HL-60 (cell line): ENCODE results near the gene CACNA1D.

Source experiments
- TF ChIP-seq, protein P1 (sequence below): IDR thresholded peaks from 2 replicates; pipeline ENCODE4 v1.6.1; 2012; ENCODE audit warnings: low read depth; ENCODE audit not compliant: insufficient replicate concordance
- TF ChIP-seq, protein P2 (sequence below): IDR thresholded peaks from one replicate; pipeline ENCODE4 v1.5.1; 2011; ENCODE audit warnings: low read length, control low read depth, inconsistent platforms; ENCODE audit not compliant: insufficient read depth

- TF ChIP-seq, protein P1, sequence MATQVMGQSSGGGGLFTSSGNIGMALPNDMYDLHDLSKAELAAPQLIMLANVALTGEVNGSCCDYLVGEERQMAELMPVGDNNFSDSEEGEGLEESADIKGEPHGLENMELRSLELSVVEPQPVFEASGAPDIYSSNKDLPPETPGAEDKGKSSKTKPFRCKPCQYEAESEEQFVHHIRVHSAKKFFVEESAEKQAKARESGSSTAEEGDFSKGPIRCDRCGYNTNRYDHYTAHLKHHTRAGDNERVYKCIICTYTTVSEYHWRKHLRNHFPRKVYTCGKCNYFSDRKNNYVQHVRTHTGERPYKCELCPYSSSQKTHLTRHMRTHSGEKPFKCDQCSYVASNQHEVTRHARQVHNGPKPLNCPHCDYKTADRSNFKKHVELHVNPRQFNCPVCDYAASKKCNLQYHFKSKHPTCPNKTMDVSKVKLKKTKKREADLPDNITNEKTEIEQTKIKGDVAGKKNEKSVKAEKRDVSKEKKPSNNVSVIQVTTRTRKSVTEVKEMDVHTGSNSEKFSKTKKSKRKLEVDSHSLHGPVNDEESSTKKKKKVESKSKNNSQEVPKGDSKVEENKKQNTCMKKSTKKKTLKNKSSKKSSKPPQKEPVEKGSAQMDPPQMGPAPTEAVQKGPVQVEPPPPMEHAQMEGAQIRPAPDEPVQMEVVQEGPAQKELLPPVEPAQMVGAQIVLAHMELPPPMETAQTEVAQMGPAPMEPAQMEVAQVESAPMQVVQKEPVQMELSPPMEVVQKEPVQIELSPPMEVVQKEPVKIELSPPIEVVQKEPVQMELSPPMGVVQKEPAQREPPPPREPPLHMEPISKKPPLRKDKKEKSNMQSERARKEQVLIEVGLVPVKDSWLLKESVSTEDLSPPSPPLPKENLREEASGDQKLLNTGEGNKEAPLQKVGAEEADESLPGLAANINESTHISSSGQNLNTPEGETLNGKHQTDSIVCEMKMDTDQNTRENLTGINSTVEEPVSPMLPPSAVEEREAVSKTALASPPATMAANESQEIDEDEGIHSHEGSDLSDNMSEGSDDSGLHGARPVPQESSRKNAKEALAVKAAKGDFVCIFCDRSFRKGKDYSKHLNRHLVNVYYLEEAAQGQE = no peak
- TF ChIP-seq, protein P2, sequence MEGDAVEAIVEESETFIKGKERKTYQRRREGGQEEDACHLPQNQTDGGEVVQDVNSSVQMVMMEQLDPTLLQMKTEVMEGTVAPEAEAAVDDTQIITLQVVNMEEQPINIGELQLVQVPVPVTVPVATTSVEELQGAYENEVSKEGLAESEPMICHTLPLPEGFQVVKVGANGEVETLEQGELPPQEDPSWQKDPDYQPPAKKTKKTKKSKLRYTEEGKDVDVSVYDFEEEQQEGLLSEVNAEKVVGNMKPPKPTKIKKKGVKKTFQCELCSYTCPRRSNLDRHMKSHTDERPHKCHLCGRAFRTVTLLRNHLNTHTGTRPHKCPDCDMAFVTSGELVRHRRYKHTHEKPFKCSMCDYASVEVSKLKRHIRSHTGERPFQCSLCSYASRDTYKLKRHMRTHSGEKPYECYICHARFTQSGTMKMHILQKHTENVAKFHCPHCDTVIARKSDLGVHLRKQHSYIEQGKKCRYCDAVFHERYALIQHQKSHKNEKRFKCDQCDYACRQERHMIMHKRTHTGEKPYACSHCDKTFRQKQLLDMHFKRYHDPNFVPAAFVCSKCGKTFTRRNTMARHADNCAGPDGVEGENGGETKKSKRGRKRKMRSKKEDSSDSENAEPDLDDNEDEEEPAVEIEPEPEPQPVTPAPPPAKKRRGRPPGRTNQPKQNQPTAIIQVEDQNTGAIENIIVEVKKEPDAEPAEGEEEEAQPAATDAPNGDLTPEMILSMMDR = no peak
Observed at GRCh38 chr3:53589806-53590205, 95.4 kb downstream of the CACNA1D start.
